T-helper 9 cell (primary cell): ENCODE results near the gene BLTP3A.

ENCODE experiments used
- DNase-seq: peaks from one replicate; pipeline ENCODE4 v3.0.0-alpha.2; 2020

BLTP3A gene

DNA sequence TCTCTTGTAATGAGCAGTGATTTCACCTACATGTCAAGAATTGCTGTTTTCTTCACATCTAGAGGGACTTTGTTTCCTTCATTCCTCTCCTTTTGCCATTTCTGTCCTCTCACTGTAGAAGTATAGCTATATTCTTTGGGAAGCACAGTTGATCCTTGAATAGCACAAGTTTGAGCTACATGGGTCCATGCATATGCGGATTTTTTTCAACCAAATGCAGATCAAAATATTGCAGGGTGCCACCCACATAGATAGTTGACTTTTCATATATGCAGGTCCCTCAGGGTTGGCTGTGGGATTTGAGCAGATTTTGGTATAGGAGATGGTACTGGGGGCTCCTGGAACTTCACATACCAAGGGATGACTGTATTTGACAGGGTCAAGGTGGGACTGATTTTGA is 41.1 kb downstream of the BLTP3A start:
- no peak for DNase-seq

DNA sequence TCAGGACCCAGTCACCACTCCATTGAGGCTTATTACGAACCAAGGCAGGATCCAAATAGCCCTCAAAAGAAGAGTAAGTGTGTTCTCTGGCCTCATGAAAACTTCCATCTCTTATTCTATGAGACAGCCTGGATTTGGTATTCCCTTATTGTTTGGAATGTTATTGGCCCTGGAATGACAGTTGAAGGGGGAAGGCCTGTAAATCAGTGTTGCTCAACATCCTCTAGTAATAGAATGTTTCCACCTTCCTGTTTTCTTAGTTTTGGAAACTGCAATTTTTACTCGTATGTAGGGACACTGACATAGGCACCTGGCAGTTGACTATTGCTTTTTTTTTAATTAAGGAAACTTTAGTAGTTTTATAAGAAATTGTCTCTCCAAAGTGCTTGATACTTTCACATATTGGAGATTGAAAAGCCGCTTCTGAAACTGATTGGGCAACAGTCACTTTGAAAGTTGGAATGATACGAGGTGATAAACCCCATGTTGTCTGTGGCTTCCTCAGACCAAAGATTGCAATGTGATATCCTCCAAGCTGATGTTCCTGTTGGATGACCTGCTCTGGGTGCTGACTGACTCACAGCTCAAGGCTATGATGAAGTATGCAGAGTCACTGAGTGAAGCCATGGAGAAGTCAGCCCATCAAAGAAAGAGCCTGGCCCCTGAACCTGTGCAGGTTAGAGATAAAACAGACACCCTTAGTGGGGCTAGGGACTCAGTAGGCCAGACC is 43.1 kb downstream of the BLTP3A start:
- DNase-seq: no peak

DNA sequence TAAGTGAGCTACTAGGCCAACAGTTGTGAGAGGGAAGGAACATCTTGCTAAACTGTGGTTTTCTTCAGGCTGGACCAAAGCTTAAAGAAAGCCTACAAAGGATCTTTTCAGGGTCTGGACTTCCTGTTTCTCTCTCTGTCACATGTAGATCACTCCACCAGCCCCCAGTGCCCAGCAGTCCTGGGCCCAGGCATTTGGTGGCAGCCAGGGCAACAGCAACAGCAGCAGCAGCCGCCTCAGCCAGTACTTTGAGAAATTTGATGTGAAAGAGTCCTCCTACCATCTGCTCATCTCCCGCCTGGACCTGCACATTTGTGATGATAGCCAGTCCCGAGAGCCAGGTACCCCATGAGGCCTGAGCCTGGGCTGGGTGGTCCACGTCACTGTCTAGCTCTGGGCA is 44.1 kb downstream of the BLTP3A start:
- no peak for DNase-seq

DNA sequence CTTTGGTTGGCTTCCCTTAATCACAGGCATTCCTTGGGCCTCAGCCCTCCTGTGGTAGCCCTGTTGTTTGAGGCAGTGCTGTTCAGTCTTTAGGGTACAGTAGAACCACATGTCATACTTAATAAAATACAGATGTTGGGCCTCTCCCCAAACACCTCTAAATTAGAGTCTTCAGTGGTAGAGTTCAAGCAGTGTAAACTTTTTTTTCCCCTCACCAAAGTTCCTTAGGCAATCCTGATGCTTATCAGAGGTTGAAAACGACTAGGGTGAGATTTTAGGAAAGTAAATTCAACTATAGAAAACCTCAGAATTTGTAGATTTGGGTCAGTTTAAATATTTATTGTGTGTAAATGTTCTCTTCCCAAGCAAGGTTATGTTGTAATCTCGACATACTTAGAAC is 44.6 kb downstream of the BLTP3A start:
- no peak for DNase-seq

DNA sequence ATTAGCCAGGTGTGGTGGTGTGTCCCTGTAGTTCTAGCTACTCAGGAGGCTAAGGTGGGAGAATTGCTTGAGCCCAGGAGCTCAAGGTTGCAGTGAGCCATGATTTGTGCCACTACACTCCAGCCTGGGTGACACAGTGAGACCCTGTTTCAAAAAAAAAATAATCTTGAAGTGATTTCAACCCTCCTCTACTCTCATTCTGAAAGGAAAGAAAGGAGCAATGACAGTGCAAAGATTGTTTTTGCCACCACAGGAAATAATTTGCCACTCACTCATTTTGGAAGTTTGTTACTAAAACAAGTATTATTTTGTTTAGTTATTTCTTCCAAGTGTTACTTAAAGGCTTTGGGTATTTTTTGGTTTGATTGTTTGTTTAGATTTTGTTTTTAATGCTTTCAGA is 45.6 kb downstream of the BLTP3A start:
- DNase-seq: no peak

DNA sequence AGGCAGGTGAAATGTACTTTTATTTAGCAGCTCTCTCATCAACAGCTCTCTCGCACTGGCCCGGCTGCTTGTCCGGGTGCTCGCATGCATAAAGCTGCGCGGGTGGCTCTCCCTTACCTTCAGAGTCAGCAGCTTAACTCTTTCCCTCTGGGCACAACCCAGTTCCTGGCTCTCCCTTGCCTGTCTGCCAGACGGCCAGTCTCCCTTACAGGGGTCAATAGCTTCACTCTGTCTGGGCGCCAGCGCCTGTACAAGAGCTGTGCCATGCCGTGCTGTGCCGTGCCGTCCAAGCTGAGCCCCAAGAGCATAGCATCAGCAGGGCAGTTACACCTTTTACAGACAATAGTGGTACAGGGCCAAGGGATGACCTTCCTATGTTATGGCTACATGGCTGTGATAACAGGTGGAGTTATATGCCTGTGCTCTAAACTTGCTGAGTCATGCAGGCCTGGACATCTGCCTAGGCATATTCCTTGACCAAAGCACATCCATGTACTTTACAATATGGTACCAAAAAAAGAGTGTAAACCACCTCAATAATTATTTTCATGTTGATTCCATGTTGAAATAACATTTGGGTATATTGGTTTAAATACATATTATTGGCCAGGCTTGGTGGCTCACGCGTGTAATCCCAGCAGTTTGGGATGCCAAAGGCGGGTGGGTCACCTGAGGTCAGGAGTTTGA is 47.9 kb downstream of the BLTP3A start:
- DNase-seq: no peak
